ENCODE results near the gene ZNF844.

GRCh38 chr19:12098040-12098439 is 33.5 kb downstream of the ZNF844 start:
- TF ChIP-seq POLR2A (IDR thresholded peaks at IDR 0.05; ENCODE audit: low read length) (no peak), GATA1 (IDR thresholded peaks at IDR 0.05; ENCODE audit: low read depth, low read length) (no peak)

Measured in erythroblast (primary cell).